GM18870 (cell line): Measurements from ENCODE around the gene DHX40.
"Not testable (repeated sequence)": the region's sequence is repeated elsewhere in the genome, so short reads cannot be mapped to it uniquely, and the experiment has no call there.

Experiments
- ATAC-seq: cut with Tn5 transposase; IDR thresholded peaks from one replicate; pipeline ENCODE4 v1.9.1; 2021; ENCODE audit warnings: moderate library complexity; ENCODE audit not compliant: unreplicated experiment

Gene DHX40

GRCh38 chr17:59565171-59565958 is at the start of gene DHX40:
DHX40 (plus strand) TSS chr17:59565610; CDS start chr17:59565672, 62 bp downstream.
- ATAC-seq: peak; percentile 69

DNA sequence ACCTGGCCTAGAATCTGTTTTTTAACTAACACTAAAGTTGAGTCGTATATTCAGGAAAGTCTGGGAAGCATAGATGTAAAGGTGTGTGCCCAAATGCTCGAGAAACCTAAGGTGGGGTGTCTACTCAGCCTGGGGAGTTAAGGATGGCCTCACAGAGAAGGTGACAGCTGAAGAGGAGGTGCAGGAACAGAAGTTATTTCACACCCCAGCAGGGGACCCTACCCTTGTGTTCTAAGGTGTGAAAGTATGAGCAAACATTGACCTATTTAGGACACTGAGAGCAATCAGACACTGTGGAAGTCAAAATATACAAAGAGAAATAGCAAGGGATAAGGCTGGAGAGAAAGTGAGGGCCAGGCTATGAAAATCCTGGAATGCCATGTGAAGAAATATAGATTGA is 49.0 kb upstream of the DHX40 start:
- no peak for ATAC-seq

GRCh38 chr17:59519132-59519531 is 46.3 kb upstream of the DHX40 start:
- no peak for ATAC-seq

DNA sequence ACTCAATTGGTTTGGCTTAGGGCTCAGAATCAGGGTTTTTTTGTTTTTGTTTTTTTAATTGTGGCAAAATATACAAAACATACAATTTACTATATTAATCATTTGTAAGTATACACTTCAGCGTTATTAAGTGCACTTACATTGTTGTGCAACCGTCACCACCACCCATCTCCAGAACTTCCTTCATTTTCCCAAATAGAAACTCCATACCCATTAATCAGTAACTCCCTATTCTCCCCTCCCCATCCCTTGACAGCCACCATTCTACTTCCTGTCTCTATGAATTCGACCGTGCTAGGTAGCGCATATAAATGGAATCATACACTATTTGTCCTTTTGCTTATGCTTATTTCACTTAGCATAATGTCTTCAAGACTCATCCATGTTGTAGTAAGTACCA is 45.2 kb upstream of the DHX40 start:
- no peak for ATAC-seq

DNA sequence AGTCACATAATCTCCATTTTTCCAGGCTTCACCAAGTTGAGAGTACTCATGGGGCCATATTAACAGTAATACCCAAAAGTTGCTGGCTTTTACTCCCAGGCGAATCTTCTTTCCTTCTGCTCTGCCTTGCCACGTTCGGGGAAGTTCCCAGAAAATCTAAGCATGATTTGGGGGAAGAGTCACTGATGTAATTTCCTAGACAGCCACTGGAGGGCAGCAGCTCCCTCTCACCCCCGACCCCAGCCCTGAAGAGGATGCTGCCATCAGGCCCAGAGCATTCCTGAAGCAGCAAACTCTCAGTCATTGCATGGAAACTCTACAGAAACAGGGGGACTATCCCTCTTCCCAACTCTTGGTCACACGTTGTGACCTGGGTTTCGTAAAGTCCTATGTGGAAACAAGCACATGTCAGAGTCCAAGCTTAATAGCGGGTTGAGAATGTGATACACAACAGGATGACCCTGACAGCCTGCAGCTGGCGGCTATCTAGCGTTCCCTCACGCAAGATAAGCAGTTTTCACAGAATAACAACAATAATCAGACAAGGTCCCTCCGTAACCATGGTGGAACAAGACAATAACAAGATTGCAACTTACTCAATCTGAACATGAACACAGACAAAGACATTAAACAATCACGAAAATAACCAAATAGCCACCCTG is 43.8 kb upstream of the DHX40 start:
- ATAC-seq: no peak

DNA sequence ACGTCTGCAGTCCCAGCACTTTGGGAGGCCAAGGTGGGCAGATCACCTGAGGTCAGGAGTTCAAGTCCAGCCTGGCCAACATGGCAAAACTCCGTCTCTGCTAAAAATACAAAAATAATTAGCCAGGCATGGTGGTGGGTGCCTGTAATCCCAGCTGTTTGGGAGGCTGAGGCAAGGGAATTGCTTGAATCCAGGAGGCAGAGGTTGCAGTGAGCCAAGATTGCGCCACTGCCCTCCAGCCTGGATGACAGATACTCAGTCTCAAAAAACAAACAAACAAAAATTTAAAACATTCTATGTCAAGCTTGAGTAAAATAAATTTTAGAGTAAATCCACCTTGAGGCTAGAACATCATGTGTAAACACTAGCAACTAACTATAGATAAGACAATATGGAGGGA is 40.5 kb upstream of the DHX40 start:
- not testable (repeated sequence) for ATAC-seq

DNA sequence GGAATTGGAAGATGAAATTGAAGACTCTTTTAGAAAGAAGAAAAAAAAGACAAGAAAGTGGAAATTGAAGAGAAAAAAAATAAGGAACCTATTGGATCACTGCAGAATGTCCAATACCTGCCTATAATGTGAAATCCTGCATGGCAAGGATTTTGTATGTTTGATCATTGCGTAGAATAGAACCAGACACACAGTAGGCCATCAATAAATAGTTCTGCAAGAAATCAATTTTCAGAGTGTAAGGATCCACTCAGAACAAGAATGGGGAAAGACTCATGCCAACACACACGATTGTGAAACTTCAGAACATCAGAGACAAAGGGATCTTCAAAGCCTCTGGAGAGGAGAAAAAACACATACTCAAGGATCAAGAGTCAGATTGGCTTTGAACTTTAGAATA is 39.7 kb upstream of the DHX40 start:
- ATAC-seq: no peak

- ATAC-seq: no peak
Measured at GRCh38 chr17:59526451-59526850, 39.0 kb upstream of the DHX40 start.

- no peak for ATAC-seq
Measured at GRCh38 chr17:59527325-59527917, 38.0 kb upstream of the DHX40 start.

GRCh38 chr17:59527931-59528330 is 37.5 kb upstream of the DHX40 start:
- ATAC-seq: no peak

DNA sequence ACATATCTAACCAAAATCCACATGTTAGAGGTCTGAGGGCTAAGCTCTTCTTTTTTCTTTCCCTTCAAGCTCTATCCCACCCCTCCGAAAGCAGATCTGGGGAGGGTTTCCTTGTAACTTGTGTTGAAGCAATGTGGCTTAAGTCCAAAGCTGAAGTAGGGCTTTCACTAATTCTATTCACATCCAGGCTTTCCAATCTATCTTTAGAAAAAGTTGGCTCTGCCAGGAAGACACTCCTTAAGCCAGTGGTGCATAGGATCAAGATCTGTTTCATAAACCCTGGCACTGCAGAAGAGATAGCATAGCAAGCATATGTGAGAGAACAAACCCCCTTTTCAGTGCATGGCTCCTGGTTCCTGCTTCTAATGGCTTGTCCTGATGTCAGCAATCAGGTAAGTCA is 34.9 kb upstream of the DHX40 start:
- no peak for ATAC-seq

- no peak for ATAC-seq
Measured at GRCh38 chr17:59533694-59534093, 31.7 kb upstream of the DHX40 start.

GRCh38 chr17:59534583-59534982 is 30.8 kb upstream of the DHX40 start:
- ATAC-seq: no peak

DNA sequence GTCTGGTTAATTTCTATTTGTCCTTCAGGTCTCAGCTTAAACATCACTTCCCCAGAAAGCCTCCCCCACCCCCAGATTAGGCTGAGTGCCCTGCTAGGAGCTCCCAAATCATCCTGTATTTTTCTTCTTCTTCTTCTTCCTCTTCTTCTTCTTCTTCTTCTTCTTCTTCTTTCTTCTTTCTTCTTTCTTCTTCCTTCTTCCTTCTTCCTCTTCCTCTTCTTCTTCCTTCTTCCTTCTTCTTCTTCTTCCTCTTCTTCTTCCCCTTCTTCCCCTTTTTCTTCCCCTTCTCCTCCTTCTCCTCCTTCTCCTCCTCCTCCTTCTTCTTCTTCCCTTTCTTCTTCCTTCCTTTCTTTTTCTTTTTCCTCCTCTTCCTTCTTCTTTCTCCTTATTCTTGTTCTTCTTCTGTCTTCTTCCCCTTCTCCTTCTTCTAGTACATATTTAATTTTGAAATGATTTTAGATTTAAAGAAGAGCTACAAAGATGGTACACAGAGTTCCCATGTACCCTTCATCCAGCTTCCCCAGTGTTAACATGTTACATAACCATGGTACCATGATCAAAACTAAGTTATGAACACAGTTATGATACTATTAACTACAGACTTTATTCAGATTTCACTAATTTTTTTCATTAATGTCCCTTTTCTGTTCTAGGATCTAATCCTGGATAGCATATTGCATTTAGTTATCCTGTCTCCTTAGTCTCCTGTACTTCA is 27.1 kb upstream of the DHX40 start:
- no peak for ATAC-seq

DNA sequence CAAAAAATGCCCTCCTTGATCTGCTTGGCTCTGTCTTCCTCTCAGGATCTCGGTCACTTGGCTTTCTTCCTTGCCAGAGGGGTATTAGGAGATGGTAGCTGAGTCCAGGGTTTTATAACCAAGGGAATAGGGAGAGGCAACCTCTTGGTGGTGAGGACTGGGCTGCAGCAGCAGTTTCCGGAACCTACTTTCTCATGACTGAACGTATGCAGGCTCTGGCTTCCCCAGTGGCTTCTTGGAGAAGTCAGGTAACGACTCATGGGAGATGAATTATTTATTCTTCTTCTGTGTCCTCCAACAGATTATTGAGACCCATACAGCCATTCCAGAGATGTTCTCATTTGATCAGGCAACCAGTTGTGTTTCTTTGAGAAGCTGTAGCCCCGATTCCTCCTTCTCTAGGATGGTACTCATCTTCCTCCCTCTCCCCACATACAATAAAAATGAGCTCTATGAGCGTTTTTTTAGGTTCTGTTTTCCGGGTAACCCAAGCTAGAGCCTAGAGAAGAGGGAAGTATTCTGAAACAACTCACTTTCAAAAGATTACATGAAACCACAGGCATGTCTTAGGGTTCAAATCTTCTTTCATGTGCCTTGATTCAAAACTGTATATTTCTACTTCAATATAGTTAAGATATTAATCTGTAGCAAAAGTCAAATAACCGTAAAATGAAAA is 22.3 kb upstream of the DHX40 start:
- no peak for ATAC-seq

DNA sequence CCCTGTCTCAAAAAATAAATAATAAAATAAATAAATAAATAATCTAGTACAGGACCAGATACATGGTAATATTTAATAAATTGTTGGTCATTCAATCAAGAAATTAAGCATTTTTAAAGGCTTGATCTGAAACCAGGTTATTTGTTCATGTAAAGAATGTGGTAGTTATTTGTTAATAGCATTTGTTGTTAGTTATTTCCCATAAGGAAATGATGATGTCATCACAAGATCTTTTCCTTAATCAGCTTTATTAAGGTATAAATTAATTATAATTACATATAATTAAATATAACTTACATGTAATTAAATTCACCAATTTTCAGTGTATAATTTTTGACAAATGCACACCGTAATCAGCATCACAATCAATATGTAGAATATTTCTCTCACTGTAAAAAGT is 19.5 kb upstream of the DHX40 start:
- no peak for ATAC-seq

GRCh38 chr17:59547131-59547915 is 18.1 kb upstream of the DHX40 start:
- no peak for ATAC-seq

DNA sequence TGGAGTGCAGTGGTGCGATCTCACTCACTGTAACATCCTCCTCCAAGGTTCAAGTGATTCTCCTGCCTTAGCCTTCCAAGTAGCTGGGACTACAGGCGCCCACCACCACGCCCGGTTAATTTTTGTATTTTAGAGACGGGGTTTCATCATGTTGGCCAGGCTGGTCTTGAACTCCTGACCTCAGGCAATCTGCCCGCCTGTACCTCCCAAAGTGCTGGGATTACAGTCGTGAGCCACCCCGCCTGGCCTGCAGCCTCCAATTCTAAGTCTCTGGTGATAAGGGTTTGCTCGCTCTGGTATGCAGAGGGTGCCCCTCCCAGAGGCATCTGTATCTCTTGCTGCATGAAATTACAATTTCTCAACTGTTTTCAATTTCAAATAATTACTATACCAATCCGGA is 16.4 kb upstream of the DHX40 start:
- not testable (repeated sequence) for ATAC-seq

GRCh38 chr17:59550703-59551102 is 14.7 kb upstream of the DHX40 start:
- ATAC-seq: no peak

DNA sequence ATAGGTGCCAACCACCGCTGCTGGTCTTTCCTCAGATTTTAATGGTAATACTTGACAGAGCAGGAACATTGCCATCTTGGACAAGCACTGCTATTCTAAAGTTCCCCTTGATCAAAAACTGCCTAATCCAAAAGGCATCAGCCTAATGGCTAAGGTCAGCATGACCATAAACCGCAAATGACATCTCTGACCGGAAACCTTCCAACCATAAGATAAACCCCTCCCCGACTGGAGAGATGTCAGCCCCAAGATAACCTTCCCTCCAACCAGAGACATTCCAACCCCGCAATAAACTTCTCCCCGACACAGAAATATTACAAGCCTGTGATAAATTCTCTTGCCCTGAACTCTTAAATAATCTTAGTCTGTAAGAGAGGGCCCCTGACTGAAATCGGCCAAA is 7.4 kb upstream of the DHX40 start:
- ATAC-seq: no peak
